K562 (cell line): ENCODE results near the gene PPFIA3. TPM values are rescaled to one million over a fixed set of nuclear protein-coding genes. Genes with fewer than 3 reads are reported as not detected.

Experiments used
- ASH1L ChIP-seq: fragments of 450-650 bp; IDR thresholded peaks from 2 replicates; pipeline ENCODE4 v1.6.1; 2018; ENCODE audit warnings: borderline replicate concordance, mild to moderate bottlenecking, low read depth; ENCODE audit not compliant: partially characterized antibody
- CEBPB ChIP-seq: fragments of 450-650 bp; IDR thresholded peaks from 2 replicates; pipeline ENCODE4 v1.6.1; 2016; ENCODE audit warnings: missing genetic modification characterization, missing compliant biosample characterization
- CHCHD3 ChIP-seq: fragments of 250-450 bp; sonication (Bioruptor Pico); IDR thresholded peaks from 2 replicates; pipeline ENCODE4 v2.1.2; 2022; ENCODE audit warnings: mild to moderate bottlenecking
- DIDO1 ChIP-seq: fragments of 450-650 bp; IDR thresholded peaks from 2 replicates; pipeline ENCODE4 v1.6.1; 2016; ENCODE audit warnings: low read depth, missing biosample characterization, missing genetic modification characterization
- E2F6 ChIP-seq, 2 experiments: IDR thresholded peaks; 2 replicates each; pipeline ENCODE4 v1.6.1; 2011; ENCODE audit warnings: borderline replicate concordance in 1 of 2, control low read depth in 1 of 2, low read depth in 1 of 2, low read length in 1 of 2, mild to moderate bottlenecking in 1 of 2, mixed read lengths in 1 of 2, moderate library complexity in 1 of 2; ENCODE audit not compliant: insufficient read depth in 1 of 2, insufficient read length in 1 of 2, poor library complexity in 1 of 2, severe bottlenecking in 1 of 2; ENCODE audit errors: extremely low read depth in 1 of 2
- FOXA3 ChIP-seq, 2 experiments: fragments of 450-650 bp in 1 of 2; sonication (generic) in 1 of 2; formaldehyde crosslinking; IDR thresholded peaks in 1 of 2; conservative IDR thresholded peaks in 1 of 2; 2 replicates each; pipeline versions ENCODE4 v1.4.0 to v1.8.0; 2020 to 2022; ENCODE audit warnings: mild to moderate bottlenecking in 2 of 2, missing genetic modification reagents in 1 of 2
- HBP1 ChIP-seq: fragments of 450-650 bp; formaldehyde crosslinking; IDR thresholded peaks from 2 replicates; pipeline ENCODE4 v1.4.0; 2022; ENCODE audit warnings: missing genetic modification characterization
- HIVEP1 ChIP-seq: fragments of 250-450 bp; sonication (Bioruptor Pico); IDR thresholded peaks from 2 replicates; pipeline ENCODE4 v1.4.0; 2020; ENCODE audit warnings: mild to moderate bottlenecking
- RHOXF2B ChIP-seq: fragments of 250-450 bp; sonication (Bioruptor Pico); conservative IDR thresholded peaks from 2 replicates; pipeline ENCODE4 v1.5.1; 2021
- TAF7 ChIP-seq: fragments of 450-650 bp; IDR thresholded peaks from 2 replicates; pipeline ENCODE4 v1.6.1; 2016; ENCODE audit warnings: missing genetic modification characterization, missing compliant biosample characterization
- TRIM28 ChIP-seq: fragments of 450-650 bp; IDR thresholded peaks from 2 replicates; pipeline ENCODE4 v1.6.1; 2017
- ZNF175 ChIP-seq: fragments of 200-800 bp; sonication (Bioruptor generic); IDR thresholded peaks from 2 replicates; pipeline ENCODE4 v1.6.1; 2016; ENCODE audit warnings: low read depth, mild to moderate bottlenecking, missing genetic modification characterization, missing compliant biosample characterization
- ZNF740 ChIP-seq, 3 experiments: fragments of 200-800 bp in 1 of 3; sonication (Bioruptor generic) in 1 of 3; sonication (generic) in 1 of 3; formaldehyde crosslinking in 1 of 3; IDR thresholded peaks; 2 replicates each; pipeline versions ENCODE4 v1.6.1 to v1.8.0; 2016 to 2022; ENCODE audit warnings: mild to moderate bottlenecking in 2 of 3, missing compliant biosample characterization in 2 of 3, missing genetic modification characterization in 2 of 3, missing genetic modification reagents in 1 of 3
- ZNF830 ChIP-seq: fragments of 250-450 bp; sonication (Bioruptor Pico); IDR thresholded peaks from 2 replicates; pipeline ENCODE4 v1.5.0; 2021; ENCODE audit warnings: mild to moderate bottlenecking
- polyA plus RNA-seq, 8 experiments: library from polyadenylated mRNA; depleted of rRNA in 4 of 8; stranded (reverse) in 5 of 8; unstranded in 3 of 8; fragments of >200 nt; fragmentation: Nextera tagmentation in 2 of 8; fragmentation: Illumina TruSeq in 1 of 8; extraction: Ambion mirVana in 2 of 8; extraction: Trizol in 1 of 8; gene quantifications; 2 replicates each; pipeline versions ENCODE4 v1.2.1 to v1.2.3, GENCODE V29; 2011 to 2014; ENCODE audit warnings: inconsistent platforms in 1 of 8, missing spikeins in 1 of 8
- total RNA-seq, 7 experiments: library from RNA; depleted of rRNA in 6 of 7; stranded (reverse); fragments of >200 nt in 6 of 7; fragmentation: Illumina TruSeq in 2 of 7; extraction: Trizol in 2 of 7; gene quantifications; 2 replicates each; pipeline versions ENCODE4 v1.2.1 to v1.2.3, GENCODE V29; 2011 to 2021; ENCODE audit warnings: low replicate concordance in 1 of 7
- TF ChIP-seq, protein P1 (sequence below): fragments of 450-650 bp; formaldehyde crosslinking; IDR thresholded peaks from 2 replicates; pipeline ENCODE4 v1.4.0; 2020; ENCODE audit warnings: mild to moderate bottlenecking
- TF ChIP-seq, protein P2 (sequence below): fragments of 250-450 bp; sonication (Bioruptor Pico); IDR thresholded peaks from 2 replicates; pipeline ENCODE4 v1.4.0; 2020; ENCODE audit warnings: mild to moderate bottlenecking
- TF ChIP-seq, protein P3 (sequence below): fragments of 450-650 bp; IDR thresholded peaks from 2 replicates; pipeline ENCODE4 v1.6.1; 2016; ENCODE audit warnings: borderline replicate concordance

The PPFIA3 gene
- total and polyA plus RNA-seq, 9 of the 15 experiments (the other 6 are each of a cell fraction or from before 2014, with no cell fraction given): 0.10 to 53.0 (median 17.6) TPM

- TF ChIP-seq HBP1 (CRISPR knock-in tag) (no peak), ZNF175 (CRISPR knock-in tag) (0 out of 2 replicates have a peak, but pooled peaks have one; percentile 13), TAF7 (tag) (0 out of 2 replicates have a peak, but pooled peaks have one; percentile 28), E2F6 (IDR thresholded peaks at IDR 0.05; ENCODE audit: borderline replicate concordance in 1 of 2, extremely low read depth in 1 of 2, insufficient read depth in 1 of 2, insufficient read length in 1 of 2, low read depth in 1 of 2, low read length in 1 of 2, poor library complexity in 1 of 2, severe bottlenecking in 1 of 2) (peak in 1 of 2 experiments; percentile 68), ZNF830 (0 out of 2 replicates have a peak, but pooled peaks have one; percentile 21), CEBPB (tag) (no peak), RHOXF2B (no peak), CHCHD3 (CRISPR knock-in tag) (no peak; the same call in 1 of the 2 replicates), TRIM28 (0 out of 2 replicates have a peak, but pooled peaks have one; percentile 26), ASH1L (no peak), DIDO1 (tag) (no peak), HIVEP1 (CRISPR knock-in tag) (no peak), FOXA3 (CRISPR knock-in tag; conservative IDR thresholded peaks at IDR 0.05 in 1 of 2, IDR thresholded peaks at IDR 0.05 in 1 of 2) (no peak), ZNF740 (CRISPR knock-in tag; IDR thresholded peaks at IDR 0.05) (no peak), ZNF740 (tag; IDR thresholded peaks at IDR 0.05) (no peak)
- TF ChIP-seq, protein P1, sequence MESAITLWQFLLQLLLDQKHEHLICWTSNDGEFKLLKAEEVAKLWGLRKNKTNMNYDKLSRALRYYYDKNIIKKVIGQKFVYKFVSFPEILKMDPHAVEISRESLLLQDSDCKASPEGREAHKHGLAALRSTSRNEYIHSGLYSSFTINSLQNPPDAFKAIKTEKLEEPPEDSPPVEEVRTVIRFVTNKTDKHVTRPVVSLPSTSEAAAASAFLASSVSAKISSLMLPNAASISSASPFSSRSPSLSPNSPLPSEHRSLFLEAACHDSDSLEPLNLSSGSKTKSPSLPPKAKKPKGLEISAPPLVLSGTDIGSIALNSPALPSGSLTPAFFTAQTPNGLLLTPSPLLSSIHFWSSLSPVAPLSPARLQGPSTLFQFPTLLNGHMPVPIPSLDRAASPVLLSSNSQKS (CRISPR knock-in tag): no peak
- TF ChIP-seq, protein P2, sequence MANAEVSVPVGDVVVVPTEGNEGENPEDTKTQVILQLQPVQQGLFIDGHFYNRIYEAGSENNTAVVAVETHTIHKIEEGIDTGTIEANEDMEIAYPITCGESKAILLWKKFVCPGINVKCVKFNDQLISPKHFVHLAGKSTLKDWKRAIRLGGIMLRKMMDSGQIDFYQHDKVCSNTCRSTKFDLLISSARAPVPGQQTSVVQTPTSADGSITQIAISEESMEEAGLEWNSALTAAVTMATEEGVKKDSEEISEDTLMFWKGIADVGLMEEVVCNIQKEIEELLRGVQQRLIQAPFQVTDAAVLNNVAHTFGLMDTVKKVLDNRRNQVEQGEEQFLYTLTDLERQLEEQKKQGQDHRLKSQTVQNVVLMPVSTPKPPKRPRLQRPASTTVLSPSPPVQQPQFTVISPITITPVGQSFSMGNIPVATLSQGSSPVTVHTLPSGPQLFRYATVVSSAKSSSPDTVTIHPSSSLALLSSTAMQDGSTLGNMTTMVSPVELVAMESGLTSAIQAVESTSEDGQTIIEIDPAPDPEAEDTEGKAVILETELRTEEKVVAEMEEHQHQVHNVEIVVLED (CRISPR knock-in tag): no peak
- TF ChIP-seq, protein P3, sequence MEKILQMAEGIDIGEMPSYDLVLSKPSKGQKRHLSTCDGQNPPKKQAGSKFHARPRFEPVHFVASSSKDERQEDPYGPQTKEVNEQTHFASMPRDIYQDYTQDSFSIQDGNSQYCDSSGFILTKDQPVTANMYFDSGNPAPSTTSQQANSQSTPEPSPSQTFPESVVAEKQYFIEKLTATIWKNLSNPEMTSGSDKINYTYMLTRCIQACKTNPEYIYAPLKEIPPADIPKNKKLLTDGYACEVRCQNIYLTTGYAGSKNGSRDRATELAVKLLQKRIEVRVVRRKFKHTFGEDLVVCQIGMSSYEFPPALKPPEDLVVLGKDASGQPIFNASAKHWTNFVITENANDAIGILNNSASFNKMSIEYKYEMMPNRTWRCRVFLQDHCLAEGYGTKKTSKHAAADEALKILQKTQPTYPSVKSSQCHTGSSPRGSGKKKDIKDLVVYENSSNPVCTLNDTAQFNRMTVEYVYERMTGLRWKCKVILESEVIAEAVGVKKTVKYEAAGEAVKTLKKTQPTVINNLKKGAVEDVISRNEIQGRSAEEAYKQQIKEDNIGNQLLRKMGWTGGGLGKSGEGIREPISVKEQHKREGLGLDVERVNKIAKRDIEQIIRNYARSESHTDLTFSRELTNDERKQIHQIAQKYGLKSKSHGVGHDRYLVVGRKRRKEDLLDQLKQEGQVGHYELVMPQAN: no peak
These were observed 34.9 kb upstream of the PPFIA3 start (continued) for GRCh38 chr19:49084206-49085019.
